T-helper 2 cell (primary cell): ENCODE data around the gene RNF123.
"Not testable (repeated sequence)": the region's sequence is repeated elsewhere in the genome, so short reads cannot be mapped to it uniquely, and the experiment has no call there.

Source experiments
- DNase-seq, 5 experiments: peaks; one replicate each; pipeline versions ENCODE4 v3.0.0 to v3.0.0-alpha.2; 2012 to 2022

Gene RNF123

DNA sequence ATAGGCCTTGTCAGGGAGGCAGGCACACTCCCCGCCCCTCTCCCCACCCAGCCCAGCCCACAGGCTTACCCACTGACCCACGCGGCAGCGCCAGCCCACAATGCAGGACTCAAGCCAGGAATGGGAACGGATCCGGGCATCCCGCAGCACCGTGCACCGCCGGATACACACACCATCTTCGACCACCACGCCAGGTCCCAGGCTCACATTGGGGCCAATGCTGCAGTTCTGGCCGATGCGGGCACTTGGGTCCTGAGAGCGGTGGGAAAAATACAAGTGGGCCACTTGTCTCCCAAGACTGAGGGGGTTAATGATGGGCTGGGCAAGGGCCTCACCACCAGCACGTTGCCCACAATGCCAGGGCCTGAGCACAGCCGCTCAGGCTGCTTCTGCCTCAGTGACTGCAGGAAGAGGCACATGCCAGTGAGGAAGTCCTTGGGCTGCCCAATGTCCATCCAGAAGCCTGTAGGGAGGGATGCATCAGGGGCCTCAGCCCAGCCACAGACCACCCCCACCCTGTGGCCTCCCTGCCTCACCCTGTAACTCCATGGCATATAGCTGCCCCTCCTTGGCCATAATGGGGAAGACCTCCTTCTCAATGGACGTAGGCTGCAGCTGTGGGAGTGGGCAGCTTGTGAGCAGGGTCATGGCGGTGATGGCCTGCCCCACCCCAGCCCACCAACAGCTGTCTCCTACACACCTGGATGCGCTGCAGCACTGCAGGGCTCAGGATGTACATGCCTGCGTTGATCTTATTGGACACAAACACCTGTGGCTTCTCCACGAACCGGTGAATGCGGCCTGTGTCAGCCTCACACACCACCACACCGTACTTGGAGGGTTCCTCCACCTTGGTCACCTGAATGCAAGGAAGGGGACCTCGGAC is 32.8 kb downstream of the RNF123 start:
- no peak for DNase-seq

DNA sequence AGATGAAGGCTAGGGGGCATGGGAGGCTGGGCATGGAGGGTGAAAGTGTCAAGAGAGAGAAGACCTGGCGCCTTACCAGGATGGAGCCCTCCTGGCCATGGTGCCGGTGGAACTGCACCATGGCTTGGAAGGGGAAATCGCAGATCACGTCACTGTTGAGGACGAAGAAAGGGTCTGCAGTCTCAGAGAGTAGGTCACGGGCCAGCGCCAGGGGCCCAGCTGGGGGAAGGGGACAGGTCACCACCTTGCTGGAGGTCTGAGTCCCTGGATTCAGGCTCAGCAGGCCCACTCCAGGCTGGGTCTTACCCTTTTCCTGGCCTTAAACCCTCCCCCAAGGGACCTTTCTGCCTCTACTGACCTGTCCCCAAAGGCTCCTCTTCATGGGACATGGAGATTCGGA is 33.5 kb downstream of the RNF123 start:
- no peak for DNase-seq

DNA sequence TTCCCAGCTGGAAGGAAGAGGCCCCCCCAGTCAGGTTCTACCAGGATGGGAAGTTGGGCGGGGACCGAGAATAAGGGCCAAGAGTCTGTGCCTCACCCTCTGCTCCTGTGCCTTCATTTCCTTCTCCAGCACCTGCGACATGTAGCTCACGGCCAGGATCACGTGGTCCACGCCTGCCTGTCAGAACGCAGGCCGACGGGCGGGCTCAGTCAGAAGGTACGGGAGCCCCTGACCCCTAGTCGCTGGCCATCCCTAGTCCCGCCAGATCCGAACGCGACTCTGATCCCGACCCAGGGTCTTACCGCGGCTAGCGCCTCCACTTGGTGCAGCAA is 33.9 kb downstream of the RNF123 start:
- DNase-seq = peak; percentile 30 to 84 (median 43)

DNA sequence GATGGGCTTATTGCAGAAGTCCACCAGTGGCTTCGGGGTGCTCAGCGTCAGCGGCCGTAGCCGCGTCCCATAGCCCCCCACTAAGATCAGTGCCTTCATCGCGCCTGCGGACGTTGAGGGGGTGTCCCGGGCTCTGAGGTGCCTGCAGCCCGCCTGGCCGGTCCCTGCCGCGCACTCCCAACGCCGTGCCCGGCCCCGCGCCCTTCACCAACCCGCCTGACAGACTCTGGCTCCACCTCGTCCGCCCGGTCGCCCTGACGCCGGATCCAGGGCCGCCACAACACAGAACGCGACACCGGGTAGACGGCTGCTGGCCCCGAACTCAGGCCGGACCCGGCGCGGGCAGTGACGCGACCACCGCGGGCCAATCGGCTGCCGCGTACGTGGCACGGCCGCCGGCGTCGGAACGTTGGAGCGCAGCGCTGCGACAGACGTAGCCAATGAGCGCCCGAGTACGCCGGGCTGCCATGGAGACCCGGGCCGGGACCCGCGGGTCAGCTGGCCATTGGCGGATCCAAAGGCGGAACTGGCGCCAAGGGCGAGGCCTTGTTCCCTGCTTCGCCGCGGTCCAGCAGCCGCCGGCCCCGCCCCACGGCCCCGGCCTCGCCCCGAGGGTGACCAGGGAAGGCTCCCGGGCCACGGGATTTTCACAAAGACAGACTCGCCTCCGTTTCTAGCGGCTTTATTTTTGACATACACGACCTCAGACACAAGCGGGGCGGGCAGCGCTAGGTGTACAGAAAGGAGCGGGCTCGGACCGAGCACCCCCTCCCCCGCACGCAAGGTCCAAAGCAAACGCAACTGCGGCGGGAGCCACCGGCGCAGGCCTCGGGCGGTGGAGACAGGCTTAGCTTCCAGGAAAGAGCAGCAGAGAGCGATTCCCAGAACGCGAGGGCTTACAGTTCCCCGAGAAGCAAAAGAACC is 34.5 kb downstream of the RNF123 start, which contains the start of gene GMPPB:
GMPPB (minus strand) TSS at position 324 of the 924 bp plus-strand sequence; CDS start at position 99, 225 bp downstream.
- DNase-seq = peak; percentile 84 to 97 (median 90)

DNA sequence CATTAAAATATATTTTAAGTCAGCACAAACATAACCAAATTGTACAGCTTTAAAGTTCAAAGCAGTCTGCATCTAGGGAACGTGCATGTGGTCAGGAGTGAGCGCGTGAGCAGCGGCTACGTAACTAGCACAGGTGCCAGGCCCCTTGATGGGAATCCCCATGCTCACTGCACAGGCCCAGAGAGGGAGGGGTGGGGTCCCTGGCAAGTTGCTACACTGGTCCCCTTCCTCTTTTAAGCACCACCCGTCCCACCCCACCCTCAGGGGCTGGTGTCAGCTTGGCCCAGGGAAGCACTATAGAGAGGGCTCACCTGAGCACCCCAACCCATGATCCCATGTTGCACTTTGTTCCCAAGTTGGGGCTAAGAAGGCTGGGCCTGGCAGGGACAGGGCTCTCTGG is 35.2 kb downstream of the RNF123 start:
- peak in 3 of 5 experiments; percentile 37 to 42 (median 38) for DNase-seq

DNA sequence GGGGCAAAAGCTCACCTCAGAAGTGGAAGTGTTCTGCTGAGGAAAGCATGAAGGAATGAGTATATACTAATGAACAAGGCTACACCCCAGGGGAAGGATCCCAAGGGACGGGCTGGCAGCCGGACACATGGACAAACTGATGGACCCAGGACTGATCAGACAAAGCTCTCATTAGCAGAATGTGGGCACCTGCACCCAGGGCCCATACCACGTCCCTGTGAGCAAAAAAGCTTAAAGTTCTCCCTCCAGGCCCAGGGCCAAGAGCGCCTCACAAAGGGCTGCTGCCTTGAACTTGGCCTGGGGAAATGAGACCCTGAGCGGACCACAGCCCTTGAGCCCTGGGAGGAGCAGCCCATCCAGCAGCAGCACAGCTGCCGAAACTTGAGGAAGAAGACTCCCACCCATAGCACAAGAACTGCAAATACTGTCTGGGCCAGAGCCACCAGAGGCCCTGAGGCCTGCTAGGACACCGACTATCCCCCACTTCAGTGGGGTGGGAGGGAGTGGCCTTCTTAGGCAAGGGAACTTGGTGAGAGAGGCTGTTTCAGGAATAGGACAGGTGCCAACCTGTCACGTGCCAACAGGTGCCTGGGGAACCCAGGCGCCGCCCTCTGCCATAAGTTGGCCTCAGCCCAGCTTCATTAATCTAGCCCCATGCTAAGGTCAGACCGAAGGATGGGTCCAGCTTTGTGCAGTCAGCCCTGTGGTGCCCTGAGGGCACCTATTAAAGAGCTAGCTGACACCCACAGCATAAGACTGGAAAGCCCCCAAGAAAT is 36.7 kb downstream of the RNF123 start:
- DNase-seq = no peak

DNA sequence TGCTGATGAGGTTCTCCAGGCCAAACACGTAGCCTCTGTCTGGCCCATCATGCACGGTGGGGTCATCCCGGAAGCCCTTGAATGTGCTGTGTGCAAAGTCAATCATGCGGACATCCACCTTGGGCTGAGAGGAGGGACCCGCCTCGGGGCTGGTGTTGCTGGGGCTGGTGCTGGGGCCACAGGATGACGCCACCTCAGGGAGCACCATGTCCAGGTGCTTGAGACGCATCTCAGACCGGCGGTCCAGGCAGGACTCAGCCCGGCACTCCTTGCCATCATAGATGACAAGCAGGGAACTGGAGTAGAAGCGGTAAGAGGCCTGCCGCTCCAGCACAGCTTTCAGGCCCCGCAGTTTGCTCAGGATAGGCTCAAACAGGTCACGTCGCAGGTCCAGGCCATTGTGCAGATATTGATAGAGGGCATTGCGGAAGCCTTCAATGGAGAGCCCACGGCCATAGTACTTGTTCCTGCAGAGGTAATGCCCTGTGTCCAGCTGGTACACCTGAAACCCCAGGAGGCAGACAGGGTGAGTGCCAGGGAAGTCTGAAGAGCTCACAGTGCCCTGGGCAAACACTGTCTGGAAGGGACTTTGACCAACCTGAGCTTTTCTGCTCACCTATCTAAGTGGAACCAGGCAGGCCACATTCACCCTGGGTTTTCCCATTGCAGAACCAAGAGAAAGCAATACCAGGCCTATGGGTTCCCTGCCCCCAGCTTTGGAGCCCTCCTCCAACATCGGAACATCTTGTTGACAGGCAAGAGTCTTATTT is 38.0 kb downstream of the RNF123 start:
- DNase-seq = no peak

DNA sequence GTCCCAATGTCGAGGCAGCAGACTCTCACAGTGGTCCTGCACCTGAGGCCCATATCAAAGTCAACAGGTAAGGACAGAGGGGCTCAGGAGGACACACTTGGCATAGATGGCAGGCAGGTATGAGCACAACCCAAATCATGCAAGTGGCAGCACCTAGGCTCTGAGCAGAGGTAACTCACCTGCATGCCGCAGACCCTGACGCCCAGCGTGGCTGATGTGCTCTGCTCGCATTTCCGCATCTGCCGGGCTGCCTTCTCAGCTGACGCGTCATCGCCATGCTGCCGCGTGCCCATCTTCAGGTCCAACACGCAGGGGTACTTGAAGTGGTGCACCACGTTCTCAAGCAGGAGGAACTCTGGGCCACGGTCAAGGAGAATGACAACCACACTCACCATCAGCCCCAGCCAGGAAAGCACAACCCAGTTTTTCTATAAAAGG is 38.6 kb downstream of the RNF123 start:
- DNase-seq = no peak

DNA sequence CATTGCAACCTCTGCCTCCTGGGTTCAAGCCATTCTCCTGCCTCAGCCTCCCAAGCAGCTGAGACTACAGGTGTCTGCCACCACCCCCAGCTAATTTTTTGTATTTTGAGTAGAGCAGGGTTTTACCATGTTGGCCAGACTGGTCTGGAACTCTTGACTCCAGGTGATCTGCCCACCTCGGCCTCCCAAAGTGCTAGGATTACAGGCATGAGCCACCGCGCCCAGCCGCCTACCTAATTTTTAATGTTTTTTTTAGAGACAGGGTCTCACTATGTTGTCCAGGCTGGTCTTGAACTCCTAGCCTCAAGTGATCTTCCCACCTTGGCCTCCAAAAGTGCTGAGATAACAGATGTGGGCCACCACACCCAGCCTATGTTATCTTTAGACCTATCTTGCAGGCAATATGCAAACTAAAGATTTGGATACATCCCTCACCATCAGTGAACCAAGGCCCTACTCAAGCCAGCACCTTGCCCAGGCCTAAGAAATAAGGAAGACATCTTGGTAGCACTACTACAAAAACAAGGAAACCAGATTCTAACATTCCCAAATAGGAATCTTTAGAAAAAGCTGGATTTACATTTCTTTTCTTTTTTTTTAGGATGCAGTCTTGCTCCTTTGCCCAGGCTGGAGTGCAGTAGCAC is 40.7 kb downstream of the RNF123 start:
- DNase-seq = no peak

DNA sequence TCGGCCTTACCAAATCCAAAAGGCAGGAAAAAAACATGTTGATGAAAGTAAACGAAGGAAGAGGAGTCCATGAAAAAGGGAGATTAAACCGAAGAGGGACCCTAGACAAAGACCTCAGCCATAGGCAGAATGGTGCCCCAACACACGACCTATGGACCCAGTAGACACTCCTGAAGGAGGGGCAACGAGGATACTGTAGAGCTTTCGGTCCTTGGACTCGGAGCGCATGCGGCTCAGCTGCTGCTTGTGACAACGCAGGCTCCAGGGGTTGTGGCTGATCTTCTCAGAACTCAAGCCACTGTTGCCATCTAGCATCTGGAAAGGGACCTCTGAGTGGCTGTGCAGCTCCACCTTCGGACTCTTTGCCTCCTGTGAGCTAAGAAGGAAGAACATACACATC is 43.2 kb downstream of the RNF123 start:
- DNase-seq = no peak

DNA sequence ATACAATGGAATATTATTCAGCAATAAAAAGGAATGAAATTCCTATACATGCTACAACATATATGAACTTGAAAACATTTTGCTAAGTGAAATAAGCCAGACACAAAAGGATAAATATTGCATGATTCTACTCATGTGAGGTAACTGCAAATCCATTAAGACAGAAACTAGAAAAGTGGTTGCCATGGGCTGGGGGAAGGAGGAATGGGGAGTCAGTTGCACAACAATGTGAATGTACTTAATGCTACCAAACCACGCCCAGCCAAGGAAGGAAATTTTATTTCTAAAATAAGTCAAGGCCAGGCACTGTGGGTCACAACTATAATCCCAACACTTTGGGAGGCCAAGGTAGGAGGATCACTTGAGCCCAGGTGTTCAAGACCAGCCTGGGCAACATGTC is 44.2 kb downstream of the RNF123 start:
- no peak for DNase-seq

DNA sequence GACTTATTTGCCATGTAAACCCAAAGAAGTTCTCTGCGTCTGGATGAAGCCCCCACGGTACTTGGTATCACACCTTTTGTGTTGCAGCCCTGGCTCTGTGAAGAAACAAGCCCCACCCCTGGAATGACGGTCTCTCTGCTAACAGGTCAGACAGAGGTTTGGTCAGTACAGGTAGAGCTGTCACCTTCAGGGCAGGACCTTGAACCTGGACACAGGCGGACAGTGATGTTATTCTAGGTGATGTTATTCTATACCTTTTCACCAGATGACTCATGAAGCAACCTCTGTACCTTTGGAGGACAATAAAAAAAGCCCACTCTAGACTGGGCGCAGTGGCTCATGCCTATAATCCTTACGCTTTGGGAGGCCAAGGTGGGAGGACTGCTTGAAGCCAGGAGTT is 45.4 kb downstream of the RNF123 start:
- DNase-seq = no peak

DNA sequence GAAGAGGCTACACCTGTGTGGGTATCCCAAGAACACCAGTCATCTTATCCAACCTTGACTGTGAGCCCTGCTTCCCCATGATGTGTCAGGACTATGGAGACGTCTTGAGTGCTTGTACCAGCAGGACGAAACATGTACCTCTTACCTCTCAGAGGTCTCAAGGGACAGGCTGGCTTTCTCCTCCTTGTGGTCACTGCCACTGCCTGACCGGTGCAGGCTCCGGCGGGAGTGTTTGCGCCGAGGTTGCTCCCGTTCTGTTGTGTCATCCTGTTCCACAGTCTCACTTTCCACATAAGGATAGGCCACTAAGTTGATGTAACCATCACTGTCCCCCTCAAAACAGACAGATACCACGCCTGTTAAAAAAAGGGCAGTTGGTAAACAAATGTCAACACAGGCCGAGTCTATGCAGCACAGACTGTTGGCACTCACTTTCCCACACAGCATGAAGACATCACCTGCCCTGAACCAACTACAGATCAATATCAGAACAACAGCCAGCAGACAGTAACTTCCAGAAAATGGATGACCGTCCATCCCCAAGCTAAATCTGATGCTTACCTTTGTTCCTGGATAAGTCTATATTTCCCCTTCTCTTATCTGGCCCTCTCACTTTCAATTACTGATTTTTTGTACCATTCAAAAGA is 48.8 kb downstream of the RNF123 start:
- no peak for DNase-seq

DNA sequence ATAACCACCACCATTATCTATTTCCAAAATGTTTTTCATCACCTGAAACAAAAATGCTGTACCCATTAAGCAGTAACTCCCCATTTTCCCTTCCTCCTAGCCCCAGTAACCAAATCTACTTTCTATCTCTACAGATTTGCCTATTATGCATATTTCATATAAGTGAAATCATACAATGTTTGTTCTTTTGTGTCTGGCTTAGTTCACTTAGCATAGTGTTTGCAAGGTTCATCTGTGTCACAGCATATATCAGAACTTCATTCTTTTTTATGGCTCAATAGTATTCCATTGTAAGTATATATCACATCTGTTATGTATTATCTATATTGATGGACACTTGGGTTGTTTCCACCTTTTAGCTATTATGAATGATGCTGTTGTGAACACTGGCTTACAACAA is 51.1 kb downstream of the RNF123 start:
- no peak for DNase-seq

DNA sequence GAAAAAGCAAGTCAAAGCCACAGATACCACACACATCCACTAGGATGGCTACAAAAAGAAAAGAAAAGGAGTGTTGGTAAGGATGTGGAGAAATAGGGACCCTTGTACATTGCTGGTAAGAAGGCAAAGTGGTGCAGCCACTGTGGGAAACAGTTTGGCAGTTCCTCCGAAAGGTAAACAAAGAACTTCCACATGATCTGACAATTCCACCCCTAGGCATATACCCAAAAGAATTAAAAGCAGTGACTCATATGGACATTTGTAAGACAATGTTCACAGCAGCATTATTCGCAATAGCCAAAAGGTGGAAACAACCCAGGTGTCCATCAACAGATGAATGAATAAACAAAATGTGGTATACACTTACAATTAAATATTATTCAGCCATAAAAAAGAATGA is 56.6 kb downstream of the RNF123 start:
- DNase-seq = no peak

DNA sequence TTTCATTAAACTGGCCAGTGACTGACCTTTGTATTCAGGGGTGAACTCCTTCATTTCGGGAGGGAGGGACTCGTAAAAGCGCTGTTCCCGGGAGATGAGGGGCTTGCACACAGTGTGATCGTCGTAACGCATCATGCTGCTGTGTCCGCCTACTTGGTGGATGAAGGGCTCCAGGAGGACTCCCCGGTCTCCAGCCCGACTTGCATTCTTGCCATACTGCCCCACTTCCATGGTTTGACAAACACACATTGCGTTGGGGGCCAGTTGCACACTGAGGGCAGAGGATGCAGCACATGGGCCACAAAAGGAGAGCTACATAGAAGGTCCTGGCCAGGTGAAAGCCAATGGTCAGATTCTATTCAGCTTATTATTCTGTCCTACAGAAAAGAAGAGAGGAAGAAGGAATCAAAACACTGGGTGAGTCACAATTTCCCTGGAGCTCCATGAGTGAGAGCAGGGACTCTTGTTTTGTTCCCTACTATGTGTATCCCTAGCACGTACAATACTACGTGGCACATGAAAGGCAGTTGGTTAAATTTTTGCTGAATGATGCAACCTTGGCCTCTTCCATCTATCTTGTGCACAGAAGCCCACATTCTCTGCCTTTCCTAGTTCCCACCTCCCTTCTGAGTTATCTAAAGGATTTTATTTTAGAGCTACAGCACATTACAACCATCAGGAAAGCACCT is 58.6 kb downstream of the RNF123 start:
- DNase-seq = no peak

DNA sequence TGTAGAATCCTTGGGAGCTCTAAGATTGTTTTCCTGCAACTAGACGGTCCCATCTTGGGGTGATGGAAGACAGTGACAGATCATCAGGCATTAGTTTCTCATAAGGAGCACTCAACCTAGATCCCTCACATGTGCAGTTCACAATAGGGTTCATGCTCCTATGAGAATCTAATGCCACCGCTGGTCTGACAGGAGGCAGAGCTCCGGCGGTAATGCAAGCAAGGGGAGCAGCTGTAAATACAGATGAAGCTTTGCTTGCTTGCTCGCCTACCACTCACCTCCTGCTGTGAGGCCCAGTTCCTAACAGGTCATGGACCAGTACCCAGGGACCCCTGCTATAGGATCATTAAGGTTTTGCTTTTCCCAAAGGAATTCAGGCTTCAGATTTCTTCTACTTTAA is 59.5 kb downstream of the RNF123 start:
- not testable (repeated sequence) for DNase-seq

DNA sequence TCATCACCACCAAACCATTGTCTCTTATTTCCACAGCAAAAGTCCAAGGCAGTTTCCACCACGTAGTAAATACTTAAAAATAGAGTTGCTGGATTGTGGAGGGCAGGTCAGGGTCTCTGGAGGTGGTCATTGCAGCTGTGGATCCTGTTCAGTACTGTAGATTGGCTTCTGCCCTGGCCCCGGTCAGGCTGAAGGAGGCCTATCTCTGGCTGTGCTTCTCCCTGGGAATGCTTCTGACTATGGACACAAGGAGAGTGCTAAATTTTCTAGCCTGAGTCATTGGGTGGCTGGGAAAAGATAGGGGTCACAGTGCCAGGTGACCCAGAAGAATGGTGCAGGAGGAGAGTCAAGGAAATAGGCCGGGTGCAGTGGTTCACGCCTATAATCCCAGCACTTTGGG is 60.7 kb downstream of the RNF123 start:
- no peak for DNase-seq

DNA sequence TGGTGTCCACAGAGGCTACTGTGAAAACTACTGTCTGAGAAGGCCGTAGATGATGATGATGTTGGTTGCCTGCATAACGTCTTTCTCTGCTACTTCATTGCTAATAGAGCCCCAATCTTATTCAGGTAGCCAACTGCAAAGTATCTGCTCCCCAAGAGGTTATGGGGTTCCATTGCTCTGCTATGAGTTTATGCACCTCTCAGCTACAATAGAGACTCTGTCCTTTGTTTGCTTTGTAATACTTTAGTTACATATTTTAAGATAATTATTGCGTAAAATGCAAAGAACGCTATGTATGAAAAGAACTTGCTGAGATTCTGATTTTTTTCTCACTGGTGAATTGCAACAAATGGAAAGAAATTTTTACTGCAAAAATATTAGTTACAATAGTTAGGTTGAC is 62.1 kb downstream of the RNF123 start:
- no peak for DNase-seq

DNA sequence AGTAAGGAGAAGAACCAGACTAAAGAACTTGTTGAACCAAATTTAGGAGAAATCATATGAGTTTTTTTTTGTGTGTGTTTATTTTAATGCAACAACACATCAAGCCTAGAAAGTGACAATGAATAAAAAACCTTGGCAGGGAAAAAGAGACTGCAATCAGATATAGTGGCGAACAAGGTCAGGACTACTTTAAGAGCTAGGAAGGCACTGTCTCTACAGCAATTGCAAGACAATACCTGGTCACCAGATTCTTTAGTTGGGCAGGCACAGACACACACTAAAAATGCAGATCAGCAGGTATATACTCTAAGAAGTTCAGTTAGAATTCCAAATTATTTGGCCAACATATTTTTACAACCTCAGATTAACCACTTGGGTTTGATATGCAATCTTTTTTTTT is 65.2 kb downstream of the RNF123 start:
- DNase-seq = no peak
